Caki2 (cell line): ENCODE results near the gene TBCK. TPM values are rescaled to one million over a fixed set of nuclear protein-coding genes. Genes with fewer than 3 reads are reported as not detected.

Experiments used
- DNase-seq: peaks from one replicate; pipeline ENCODE4 v3.0.0-alpha.2; 2015; ENCODE audit warnings: low read depth
- in situ Hi-C: cut with HindIII; loops from 2 replicates; pipeline ENCODE4 v1.10.0; 2016; ENCODE audit warnings: low sequenced_read_pairs, low pct_unique_long_range_greater_than_20kb, mixed read lengths
- total RNA-seq: library from RNA; depleted of rRNA; stranded (reverse); fragments of >200 nt; shearing (Covaris generic); gene quantifications from 2 replicates; pipeline ENCODE4 v1.2.3, GENCODE V29; 2014; ENCODE audit warnings: low replicate concordance

TBCK gene
- total RNA-seq, 1 experiment from 2014 or later = 12.9 TPM

GRCh38 chr4:106301393-106302061, 14.5 kb downstream of the TBCK start:
- in situ Hi-C loops = no loop called here
- DNase-seq = no peak

- in situ Hi-C loops = no loop called here
- DNase-seq = no peak
Observed at GRCh38 chr4:106299977-106300376, 16.0 kb downstream of the TBCK start.

GRCh38 chr4:106297245-106298035, 18.6 kb downstream of the TBCK start:
- DNase-seq = peak; percentile 26

DNA sequence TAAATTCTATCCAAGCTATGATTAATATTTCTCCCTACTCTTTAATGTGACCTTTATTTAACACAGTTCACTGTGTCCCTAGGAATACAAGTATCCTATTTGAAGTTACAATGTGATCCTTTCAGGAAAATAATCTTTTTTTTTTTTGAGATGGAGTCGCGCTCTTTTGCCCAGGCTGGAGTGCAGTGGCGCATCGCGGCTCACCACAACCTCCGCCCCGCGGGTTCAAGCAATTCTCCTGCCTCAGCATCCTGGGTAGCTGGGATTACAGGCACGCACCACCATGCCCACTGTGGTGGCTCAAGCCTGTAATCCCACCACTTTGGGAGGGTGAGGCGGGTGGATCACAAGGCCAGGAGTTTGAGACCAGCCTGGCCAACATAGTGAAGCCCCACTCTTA, 21.9 kb downstream of the TBCK start:
- no peak for DNase-seq
- in situ Hi-C loops = no loop called here

More at GRCh38 chr4:106297245-106298035, 18.6 kb downstream of the TBCK start:
- in situ Hi-C loops = no loop called here

DNA sequence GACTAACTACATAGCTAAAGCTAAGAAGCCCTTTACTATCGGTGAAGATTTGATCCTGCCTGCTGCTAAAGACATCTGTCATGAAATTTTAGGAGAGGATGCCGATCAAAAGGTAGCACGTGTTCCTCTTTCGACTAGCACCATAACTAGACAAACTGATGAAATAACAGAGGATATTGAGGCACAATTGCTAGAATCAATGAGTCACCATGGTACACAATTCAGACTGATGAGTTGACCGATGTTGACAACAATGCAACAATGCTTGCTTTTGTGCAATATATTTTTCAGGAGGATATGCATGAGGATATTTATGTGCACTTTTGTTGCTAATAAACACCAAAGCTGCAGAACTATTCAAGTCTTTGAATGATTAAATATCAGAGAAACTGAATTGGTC, 24.3 kb downstream of the TBCK start:
- no peak for DNase-seq
- in situ Hi-C loops = no loop called here

GRCh38 chr4:106289737-106290136, 26.3 kb downstream of the TBCK start:
- DNase-seq = no peak
- in situ Hi-C loops = no loop called here

DNA sequence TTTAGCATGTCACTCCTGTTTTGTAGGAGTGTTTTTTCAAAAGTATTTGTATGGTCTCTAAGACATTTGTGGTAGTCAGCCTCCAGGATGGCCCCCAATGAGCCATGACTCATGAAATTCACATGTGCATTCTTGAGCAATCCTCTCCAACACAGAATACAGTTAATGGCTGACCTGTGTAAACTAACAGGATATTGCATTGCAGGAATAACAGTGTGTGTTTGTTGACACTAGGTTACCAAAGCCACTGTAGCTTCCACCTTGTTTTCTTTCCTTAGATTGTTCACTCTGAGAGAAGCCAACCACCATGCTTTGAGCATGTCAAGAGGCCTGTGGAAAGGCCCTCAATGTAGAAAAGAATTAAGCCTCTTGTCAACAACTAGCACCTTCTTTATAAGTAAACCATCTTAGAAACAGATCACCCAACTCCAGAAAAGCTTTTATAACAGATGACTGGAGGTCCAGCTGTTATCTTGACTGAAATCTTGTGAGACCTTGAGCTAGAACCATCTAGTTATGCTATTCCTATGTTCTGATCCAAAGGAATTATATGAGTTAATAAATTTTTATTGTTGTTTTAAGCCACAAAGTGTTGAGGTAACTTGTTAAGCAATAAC, 28.5 kb downstream of the TBCK start:
- in situ Hi-C loops = no loop called here

GRCh38 chr4:106286611-106287010, 29.4 kb downstream of the TBCK start:
- in situ Hi-C loops = no loop called here

More for the DNA sequence above, 28.5 kb downstream of the TBCK start:
- DNase-seq = peak; percentile 92

DNA sequence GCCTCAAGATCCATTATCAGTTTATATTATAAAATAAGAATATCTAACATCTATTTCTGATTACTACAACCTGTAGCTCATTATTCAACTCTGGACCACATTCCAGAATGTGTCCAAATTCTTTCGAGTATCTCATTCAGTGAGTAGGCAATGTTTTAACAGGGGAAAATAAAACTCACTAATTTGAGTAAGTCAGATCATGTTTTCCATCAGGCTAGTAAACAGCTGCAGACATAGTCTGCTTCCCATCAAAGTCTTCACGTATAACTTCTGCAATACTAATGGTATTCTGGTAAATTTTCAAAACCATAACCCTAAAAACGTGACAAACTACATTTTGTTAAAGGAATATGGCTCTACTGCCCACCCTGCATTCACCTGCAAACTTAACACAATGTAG, 31.8 kb downstream of the TBCK start:
- no peak for DNase-seq
- in situ Hi-C loops = no loop called here

More at GRCh38 chr4:106286611-106287010, 29.4 kb downstream of the TBCK start:
- DNase-seq = peak; percentile 50

- in situ Hi-C loops = no loop called here
- no peak for DNase-seq
Observed at GRCh38 chr4:106277140-106277675, 38.8 kb downstream of the TBCK start.

GRCh38 chr4:106273831-106274230, 42.2 kb downstream of the TBCK start:
- DNase-seq = no peak
- in situ Hi-C loops = no loop called here

DNA sequence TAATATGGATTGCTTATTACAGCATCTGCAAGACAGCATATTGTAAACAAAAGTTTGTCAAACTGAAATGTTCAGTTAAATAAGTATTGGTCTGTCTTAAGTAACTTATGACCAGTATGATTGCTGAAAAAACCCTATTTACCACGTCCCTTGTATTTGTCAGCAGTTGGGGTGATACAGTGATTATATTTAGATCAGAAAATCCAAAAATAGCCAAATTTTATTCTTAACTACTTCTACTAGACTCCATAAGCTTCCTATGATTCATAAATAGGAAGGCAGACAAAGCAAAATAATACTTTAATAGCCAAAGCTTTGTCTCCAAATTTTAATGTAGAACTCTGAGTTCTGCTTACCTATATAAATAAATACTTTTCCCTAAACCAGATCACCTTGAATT, 45.3 kb downstream of the TBCK start:
- no peak for DNase-seq
- in situ Hi-C loops = no loop called here

GRCh38 chr4:106269711-106270110, 46.3 kb downstream of the TBCK start:
- DNase-seq = no peak

GRCh38 chr4:106268786-106269185, 47.2 kb downstream of the TBCK start:
- in situ Hi-C loops = no loop called here
- no peak for DNase-seq

More at GRCh38 chr4:106269711-106270110, 46.3 kb downstream of the TBCK start:
- in situ Hi-C loops = no loop called here

GRCh38 chr4:106266201-106266600, 49.8 kb downstream of the TBCK start:
- in situ Hi-C loops = no loop called here
- peak; percentile 44 for DNase-seq

DNA sequence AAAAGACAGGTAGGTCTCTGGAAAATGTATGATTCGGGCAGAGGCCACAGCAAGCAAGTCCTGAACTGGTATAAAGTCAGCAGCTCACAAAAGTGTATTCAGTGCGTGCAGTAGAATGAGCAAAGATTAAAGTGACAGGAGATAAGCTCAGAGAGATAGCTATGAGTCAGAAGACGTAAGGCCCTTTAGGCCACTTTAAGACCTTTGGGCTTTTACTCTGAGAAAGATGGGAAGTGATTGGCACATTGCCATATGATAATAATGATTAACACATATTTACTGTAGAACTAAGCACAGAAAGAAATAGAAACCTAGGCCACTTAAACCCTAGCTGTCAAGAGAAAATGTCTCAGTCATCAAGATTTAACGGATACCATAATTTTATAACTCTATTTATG, 51.7 kb downstream of the TBCK start:
- in situ Hi-C loops = no loop called here

GRCh38 chr4:106263594-106264330, 52.2 kb downstream of the TBCK start:
- in situ Hi-C loops = no loop called here

More for the DNA sequence above, 51.7 kb downstream of the TBCK start:
- peak; percentile 77 for DNase-seq

GRCh38 chr4:106261980-106262379, 54.0 kb downstream of the TBCK start:
- no peak for DNase-seq
- in situ Hi-C loops = no loop called here

More at GRCh38 chr4:106263594-106264330, 52.2 kb downstream of the TBCK start:
- no peak for DNase-seq
